ENCODE measurements around the gene TANGO2. TPM values are rescaled to one million over a fixed set of nuclear protein-coding genes. Genes with fewer than 3 reads are reported as not detected.

Gene TANGO2
- total and polyA plus RNA-seq, 2 of the 8 experiments (the other 6 are each of a cell fraction or from before 2014, with no cell fraction given), result 10.1 to 18.4 TPM

DNA sequence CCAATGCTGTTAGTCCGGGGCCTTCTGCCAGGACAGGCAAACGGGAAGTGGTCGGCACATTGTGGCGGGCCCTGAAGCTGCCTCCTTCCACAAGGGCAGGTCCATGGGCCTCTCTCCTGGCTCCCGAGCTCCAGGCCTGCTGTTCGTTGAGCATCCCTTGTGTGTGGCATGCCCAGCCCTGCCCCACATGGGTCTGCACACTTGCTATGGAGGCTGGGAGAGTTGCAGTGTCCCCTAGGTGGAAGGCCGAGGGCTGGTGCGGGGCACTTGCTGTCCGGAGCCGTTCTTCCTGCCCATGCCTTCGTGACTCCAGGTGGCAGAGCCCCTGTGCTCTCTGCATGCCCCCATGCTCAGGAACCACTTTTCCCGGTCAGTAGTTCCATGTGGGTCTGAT lies 33.1 kb downstream of the TANGO2 start (continued):
- TF ChIP-seq HDAC2 (IDR thresholded peaks at IDR 0.05; ENCODE audit: borderline replicate concordance in 1 of 2, low read depth in 2 of 2, low read length in 2 of 2) (no peak), RNF2 (IDR thresholded peaks at IDR 0.05; ENCODE audit: borderline replicate concordance, low read depth, low read length, missing control alignments, poor library complexity, severe bottlenecking) (no peak), SIN3A (conservative IDR thresholded peaks at IDR 0.05 in 1 of 2, IDR thresholded peaks at IDR 0.05 in 1 of 2; ENCODE audit: low read depth in 1 of 2, low read length in 2 of 2) (no peak), RAD21 (IDR thresholded peaks at IDR 0.05 in 1 of 2, conservative IDR thresholded peaks at IDR 0.05 in 1 of 2; ENCODE audit: low read depth in 2 of 2, low read length in 2 of 2) (no peak), BCL11A (IDR thresholded peaks at IDR 0.05; ENCODE audit: low read depth in 2 of 2, low read length in 2 of 2) (no peak), SIRT6 (IDR thresholded peaks at IDR 0.05; ENCODE audit: low read length) (no peak), CTBP2 (IDR thresholded peaks at IDR 0.05; ENCODE audit: borderline replicate concordance, insufficient read depth, insufficient read length, low read length) (no peak), ASH2L (IDR thresholded peaks at IDR 0.05; ENCODE audit: low read length) (no peak), FOSL1 (IDR thresholded peaks at IDR 0.05; ENCODE audit: insufficient read depth, low read depth, low read length) (no peak), SRF (IDR thresholded peaks at IDR 0.05; ENCODE audit: low read depth, low read length) (no peak)

Measured in H1 (cell line).